Upper lobe of right lung (tissue), 1 donor: ENCODE results near the gene PCDHA6. TPM values are rescaled to one million over a fixed set of nuclear protein-coding genes. Genes with fewer than 3 reads are reported as not detected.
"Not testable (repeated sequence)": the region's sequence is repeated elsewhere in the genome, so short reads cannot be mapped to it uniquely, and the experiment has no call there.

Source experiments
- ATAC-seq: fragments of 200-7000 bp; cut with Tn5 transposase; one replicate; pipeline ENCODE4 v1.9.1; 2020; ENCODE audit warnings: mild to moderate bottlenecking, moderate library complexity
- DNase-seq: peaks from one replicate; pipeline ENCODE4 v3.0.0-alpha.2; 2020
- H3K27ac ChIP-seq: fragments of 200-600 bp; one replicate; pipeline ENCODE4 v1.8.0; 2022
- H3K27me3 ChIP-seq: fragments of 200-600 bp; one replicate; pipeline ENCODE4 v1.8.0; 2022; ENCODE audit warnings: mild to moderate bottlenecking
- H3K36me3 ChIP-seq: fragments of 200-600 bp; one replicate; pipeline ENCODE4 v1.8.0; 2022
- H3K4me1 ChIP-seq: fragments of 200-600 bp; one replicate; pipeline ENCODE4 v1.8.0; 2022
- H3K4me3 ChIP-seq: fragments of 200-600 bp; one replicate; pipeline ENCODE4 v1.8.0; 2022; ENCODE audit warnings: mild to moderate bottlenecking
- H3K9me3 ChIP-seq: fragments of 200-600 bp; one replicate; pipeline ENCODE4 v1.8.0; 2022
- intact Hi-C: fragments of 100-400 bp; cut with DNase I; formaldehyde crosslinking; loops from one replicate; pipeline ENCODE4 v1.11.0; 2022
- total RNA-seq: library from RNA; stranded (reverse); fragmentation: NEBNext Ultra II Directional; extraction: Animal tissue kit (Norgen Biotek cat#: 25700); gene quantifications from one replicate; pipeline ENCODE4 v1.2.1, GENCODE V29; 2021
- TF ChIP-seq, protein P1 (sequence below): fragments of 200-600 bp; IDR thresholded peaks from one replicate; pipeline ENCODE4 v1.8.0; 2022; ENCODE audit warnings: antibody characterized with exemption
- donor health status: DM: no; HTN: yes; CAD: no; lungs with severe emphysema.

Gene PCDHA6
- total RNA-seq, 1 donor from 2014 or later = 0.64 TPM

DNA sequence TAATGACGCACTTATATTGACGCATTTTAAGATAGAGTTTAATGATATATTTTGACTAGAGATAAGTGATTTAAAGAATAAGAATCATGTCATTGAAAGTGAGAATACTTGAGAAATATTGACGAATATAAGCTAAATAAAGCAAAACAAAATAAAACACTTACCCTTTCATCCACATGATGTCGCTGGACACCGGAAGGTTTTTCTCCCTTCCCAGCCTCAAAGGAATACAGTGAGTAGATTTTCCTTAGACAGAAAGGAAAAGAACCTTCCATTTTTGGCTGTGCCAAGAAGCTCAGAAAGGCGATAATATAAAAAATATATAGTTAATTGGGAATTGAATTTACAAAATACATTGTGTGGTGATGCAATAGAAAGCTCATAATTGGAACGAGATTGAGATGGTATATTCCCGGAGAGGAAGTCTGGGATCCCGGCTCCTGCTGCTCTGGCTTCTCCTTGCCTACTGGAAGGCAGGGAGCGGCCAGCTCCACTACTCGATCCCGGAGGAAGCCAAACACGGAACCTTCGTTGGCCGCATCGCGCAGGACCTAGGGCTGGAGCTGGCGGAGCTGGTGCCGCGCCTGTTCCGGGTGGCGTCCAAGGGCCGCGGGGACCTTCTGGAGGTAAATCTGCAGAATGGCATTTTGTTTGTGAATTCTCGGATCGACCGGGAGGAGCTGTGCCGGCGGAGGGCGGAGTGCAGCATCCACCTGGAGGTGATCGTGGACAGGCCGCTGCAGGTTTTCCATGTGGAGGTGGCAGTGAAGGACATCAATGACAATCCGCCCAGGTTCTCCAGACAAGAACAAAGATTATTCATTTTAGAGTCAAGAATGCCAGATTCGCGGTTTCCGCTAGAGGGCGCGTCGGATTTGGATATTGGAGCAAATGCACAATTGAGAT is 6.1 kb upstream of the PCDHA6 start, which contains the start of gene PCDHA5:
TSS of gene PCDHA5 (plus strand) at position 239 of the 906 bp plus-strand sequence.
- ATAC-seq (no peak), DNase-seq (no peak)
- H3K4me1 ChIP-seq = no peaks in the 10 kb centered on the region
- peak within 1 kb of the TSS; percentile 17 for H3K4me3 ChIP-seq
- H3K36me3 ChIP-seq = no peaks in the 10 kb centered on the region
- H3K27ac ChIP-seq = no peak within 1 kb of the TSS
- no peaks in the 10 kb centered on the region for H3K9me3 ChIP-seq
- TF ChIP-seq, protein P1, sequence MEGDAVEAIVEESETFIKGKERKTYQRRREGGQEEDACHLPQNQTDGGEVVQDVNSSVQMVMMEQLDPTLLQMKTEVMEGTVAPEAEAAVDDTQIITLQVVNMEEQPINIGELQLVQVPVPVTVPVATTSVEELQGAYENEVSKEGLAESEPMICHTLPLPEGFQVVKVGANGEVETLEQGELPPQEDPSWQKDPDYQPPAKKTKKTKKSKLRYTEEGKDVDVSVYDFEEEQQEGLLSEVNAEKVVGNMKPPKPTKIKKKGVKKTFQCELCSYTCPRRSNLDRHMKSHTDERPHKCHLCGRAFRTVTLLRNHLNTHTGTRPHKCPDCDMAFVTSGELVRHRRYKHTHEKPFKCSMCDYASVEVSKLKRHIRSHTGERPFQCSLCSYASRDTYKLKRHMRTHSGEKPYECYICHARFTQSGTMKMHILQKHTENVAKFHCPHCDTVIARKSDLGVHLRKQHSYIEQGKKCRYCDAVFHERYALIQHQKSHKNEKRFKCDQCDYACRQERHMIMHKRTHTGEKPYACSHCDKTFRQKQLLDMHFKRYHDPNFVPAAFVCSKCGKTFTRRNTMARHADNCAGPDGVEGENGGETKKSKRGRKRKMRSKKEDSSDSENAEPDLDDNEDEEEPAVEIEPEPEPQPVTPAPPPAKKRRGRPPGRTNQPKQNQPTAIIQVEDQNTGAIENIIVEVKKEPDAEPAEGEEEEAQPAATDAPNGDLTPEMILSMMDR = peak; percentile 45
- intact Hi-C loops = no loop called here
- H3K27me3 ChIP-seq = peaks cover 4% of the 10 kb centered on the region

DNA sequence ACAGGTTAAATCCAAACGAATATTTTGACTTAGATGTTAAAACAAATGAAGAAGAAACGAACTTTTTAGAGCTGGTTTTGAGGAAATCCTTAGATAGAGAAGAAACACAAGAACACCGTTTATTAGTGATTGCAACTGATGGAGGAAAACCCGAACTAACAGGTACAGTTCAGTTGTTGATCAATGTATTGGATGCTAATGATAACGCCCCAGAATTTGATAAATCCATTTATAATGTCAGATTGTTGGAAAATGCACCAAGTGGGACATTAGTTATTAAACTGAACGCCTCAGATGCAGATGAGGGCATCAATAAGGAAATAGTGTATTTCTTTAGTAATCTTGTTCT is 5.5 kb upstream of the PCDHA6 start:
- intact Hi-C loops = no loop called here
- H3K27me3 ChIP-seq = peaks cover 4% of the 10 kb centered on the region

DNA sequence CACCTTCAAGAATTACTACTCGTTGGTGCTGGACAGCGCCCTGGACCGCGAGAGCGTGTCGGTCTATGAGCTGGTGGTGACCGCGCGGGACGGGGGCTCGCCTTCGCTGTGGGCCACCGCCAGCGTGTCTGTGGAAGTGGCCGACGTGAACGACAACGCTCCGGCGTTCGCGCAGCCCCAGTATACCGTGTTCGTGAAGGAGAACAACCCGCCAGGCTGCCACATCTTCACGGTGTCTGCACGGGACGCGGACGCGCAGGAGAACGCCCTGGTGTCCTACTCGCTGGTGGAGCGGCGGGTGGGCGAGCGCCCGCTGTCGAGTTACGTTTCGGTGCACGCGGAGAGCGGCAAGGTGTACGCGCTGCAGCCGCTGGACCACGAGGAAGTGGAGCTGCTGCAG is 4.8 kb upstream of the PCDHA6 start:
- H3K27me3 ChIP-seq = peaks cover 11% of the 10 kb centered on the region
- ATAC-seq, H3K4me1 ChIP-seq, H3K9me3 ChIP-seq, DNase-seq, H3K27ac ChIP-seq, intact Hi-C loops, H3K36me3 ChIP-seq, H3K4me3 ChIP-seq: not testable (repeated sequence)

More for the DNA sequence above, 5.5 kb upstream of the PCDHA6 start:
- TF ChIP-seq, protein P1 = no peak
- Histone ChIP-seq H3K4me1 (no peaks in the 10 kb centered on the region), H3K4me3 (no peak overlapping the region), H3K27ac (no peak overlapping the region), H3K36me3 (no peaks in the 10 kb centered on the region), H3K9me3 (no peaks in the 10 kb centered on the region)
- DNase-seq (no peak), ATAC-seq (no peak)

DNA sequence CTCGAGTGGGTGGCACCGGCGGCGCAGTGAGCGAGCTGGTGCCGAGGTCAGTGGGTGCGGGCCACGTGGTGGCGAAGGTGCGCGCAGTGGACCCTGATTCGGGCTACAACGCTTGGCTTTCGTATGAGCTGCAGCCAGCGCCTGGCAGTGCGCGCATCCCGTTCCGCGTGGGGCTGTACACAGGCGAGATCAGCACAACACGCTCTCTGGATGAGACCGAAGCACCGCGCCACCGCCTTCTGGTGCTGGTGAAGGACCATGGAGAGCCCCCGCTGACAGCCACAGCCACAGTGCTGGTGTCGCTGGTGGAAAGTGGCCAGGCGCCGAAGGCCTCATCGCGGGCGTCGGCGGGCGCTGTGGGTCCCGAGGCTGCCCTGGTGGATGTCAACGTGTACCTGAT is 4.3 kb upstream of the PCDHA6 start:
- H3K27ac ChIP-seq = no peak overlapping the region
- no peaks in the 10 kb centered on the region for H3K36me3 ChIP-seq
- TF ChIP-seq, protein P1 = no peak
- no peak overlapping the region for H3K4me3 ChIP-seq
- intact Hi-C loops = no loop called here
- peaks cover 13% of the 10 kb centered on the region for H3K27me3 ChIP-seq
- DNase-seq (no peak), ATAC-seq (no peak)
- H3K9me3 ChIP-seq = peaks cover 5% of the 10 kb centered on the region
- H3K4me1 ChIP-seq = no peaks in the 10 kb centered on the region

DNA sequence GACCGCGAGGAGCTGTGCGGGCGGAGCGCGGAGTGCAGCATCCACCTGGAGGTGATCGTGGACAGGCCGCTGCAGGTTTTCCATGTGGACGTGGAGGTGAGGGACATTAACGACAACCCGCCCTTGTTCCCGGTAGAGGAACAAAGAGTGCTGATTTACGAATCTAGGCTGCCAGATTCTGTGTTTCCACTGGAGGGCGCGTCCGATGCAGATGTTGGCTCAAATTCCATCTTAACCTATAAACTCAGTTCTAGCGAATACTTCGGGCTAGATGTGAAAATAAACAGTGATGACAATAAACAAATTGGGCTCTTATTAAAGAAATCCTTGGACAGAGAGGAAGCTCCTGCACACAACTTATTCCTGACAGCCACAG is 590 bp downstream of the PCDHA6 start:
- TF ChIP-seq, protein P1 = no peak
- Histone ChIP-seq H3K9me3 (peaks cover 5% of the 10 kb centered on the region), H3K36me3 (no peaks in the 10 kb centered on the region), H3K27ac (no peak overlapping the region), H3K4me3 (peak overlapping the region; percentile 6), H3K4me1 (no peaks in the 10 kb centered on the region), H3K27me3 (peaks cover 17% of the 10 kb centered on the region)
- intact Hi-C loops = no loop called here
- DNase-seq = no peak
- ATAC-seq = no peak

DNA sequence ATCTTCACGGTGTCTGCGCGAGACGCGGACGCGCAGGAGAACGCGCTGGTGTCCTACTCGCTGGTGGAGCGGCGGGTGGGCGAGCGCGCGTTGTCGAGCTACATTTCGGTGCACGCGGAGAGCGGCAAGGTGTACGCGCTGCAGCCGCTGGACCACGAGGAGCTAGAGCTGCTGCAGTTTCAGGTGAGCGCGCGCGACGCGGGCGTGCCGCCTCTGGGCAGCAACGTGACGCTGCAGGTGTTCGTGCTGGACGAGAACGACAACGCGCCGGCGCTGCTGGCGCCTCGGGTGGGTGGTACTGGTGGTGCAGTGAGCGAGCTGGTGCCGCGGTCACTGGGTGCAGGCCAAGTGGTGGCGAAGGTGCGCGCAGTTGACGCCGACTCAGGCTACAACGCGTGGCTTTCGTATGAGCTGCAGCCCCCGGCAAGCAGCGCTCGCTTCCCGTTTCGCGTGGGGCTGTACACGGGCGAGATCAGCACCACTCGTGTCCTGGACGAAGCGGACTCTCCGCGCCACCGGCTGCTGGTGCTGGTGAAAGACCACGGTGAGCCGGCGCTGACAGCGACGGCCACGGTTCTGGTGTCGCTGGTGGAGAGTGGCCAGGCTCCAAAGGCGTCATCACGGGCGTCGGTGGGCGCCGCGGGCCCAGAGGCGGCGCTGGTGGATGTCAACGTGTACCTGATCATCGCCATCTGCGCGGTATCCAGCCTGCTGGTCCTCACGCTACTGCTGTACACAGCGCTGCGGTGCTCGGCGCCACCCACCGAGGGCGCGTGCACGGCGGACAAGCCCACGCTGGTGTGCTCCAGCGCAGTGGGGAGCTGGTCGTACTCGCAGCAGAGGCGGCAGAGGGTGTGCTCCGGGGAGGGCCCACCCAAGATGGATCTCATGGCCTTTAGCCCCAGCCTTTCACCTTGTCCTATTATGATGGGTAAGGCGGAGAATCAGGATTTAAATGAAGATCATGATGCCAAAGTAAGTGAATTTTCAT is 2.0 kb downstream of the PCDHA6 start:
- intact Hi-C loops, ATAC-seq, H3K4me1 ChIP-seq, H3K4me3 ChIP-seq, DNase-seq, H3K36me3 ChIP-seq, H3K27ac ChIP-seq, H3K9me3 ChIP-seq: not testable (repeated sequence)
- H3K27me3 ChIP-seq = peaks cover 17% of the 10 kb centered on the region
